Duodenal mucosa (tissue), 2 donors: ENCODE results near the gene PLXNB3.

Experiments
- H3K27ac ChIP-seq: one replicate; pipeline ENCODE4 v1.7.0; 2013; ENCODE audit warnings: low read depth, low read length
- H3K27me3 ChIP-seq, 2 donors: one replicate each; pipeline ENCODE4 v1.7.0; 2013; ENCODE audit warnings: low read length in 2 of 2, control low read depth in 1 of 2; ENCODE audit not compliant: insufficient read depth in 2 of 2, control insufficient read depth in 1 of 2
- H3K36me3 ChIP-seq, 2 donors: one replicate each; pipeline ENCODE4 v1.7.0; 2013; ENCODE audit warnings: low read length in 2 of 2, control low read depth in 1 of 2; ENCODE audit not compliant: insufficient read depth in 2 of 2, control insufficient read depth in 1 of 2
- H3K4me1 ChIP-seq, 2 donors: one replicate each; pipeline ENCODE4 v1.7.0; 2013; ENCODE audit warnings: low read length in 2 of 2, control low read depth in 1 of 2; ENCODE audit not compliant: insufficient read depth in 2 of 2, control insufficient read depth in 1 of 2
- H3K4me3 ChIP-seq, 2 donors: one replicate each; pipeline ENCODE4 v1.7.0; 2013; ENCODE audit warnings: low read length in 2 of 2, low read depth in 1 of 2
- H3K9ac ChIP-seq, 2 donors: one replicate each; pipeline ENCODE4 v1.7.0; 2013; ENCODE audit warnings: low read length in 2 of 2, low read depth in 1 of 2
- H3K9me3 ChIP-seq, 2 donors: one replicate each; pipeline ENCODE4 v1.7.0; 2013; ENCODE audit warnings: low read length in 2 of 2, control low read depth in 1 of 2; ENCODE audit not compliant: control insufficient read depth in 1 of 2

Gene PLXNB3

GRCh38 chrX:153763989-153764755 lies at the start of gene PLXNB3:
Gene PLXNB3, plus strand, starts transcription at chrX:153764249. Its CDS starts 1,287 bp downstream, at chrX:153765536.
- H3K4me3 ChIP-seq, result no peak within 1 kb of the TSS
- no peaks in the 10 kb centered on the region for H3K36me3 ChIP-seq
- H3K9ac ChIP-seq, result no peak within 1 kb of the TSS
- H3K27ac ChIP-seq, result no peak within 1 kb of the TSS
- no peaks in the 10 kb centered on the region for H3K9me3 ChIP-seq
- H3K4me1 ChIP-seq, result peaks cover 0 to 7% of the 10 kb centered on the region in 2 donors
- H3K27me3 ChIP-seq, result no peaks in the 10 kb centered on the region

GRCh38 chrX:153714256-153714655 lies 49.8 kb upstream of the PLXNB3 start:
- H3K27me3 ChIP-seq, result no peaks in the 10 kb centered on the region
- H3K9me3 ChIP-seq, result no peaks in the 10 kb centered on the region
- no peak overlapping the region for H3K27ac ChIP-seq
- no peak overlapping the region for H3K4me3 ChIP-seq
- peaks cover 15 to 47% of the 10 kb centered on the region in 2 donors for H3K36me3 ChIP-seq
- no peak overlapping the region for H3K9ac ChIP-seq
- H3K4me1 ChIP-seq, result no peaks in the 10 kb centered on the region

- H3K27me3 ChIP-seq, result no peaks in the 10 kb centered on the region
- peaks cover 5 to 6% of the 10 kb centered on the region in 2 donors for H3K4me1 ChIP-seq
- H3K36me3 ChIP-seq, result peaks cover 23 to 54% of the 10 kb centered on the region in 2 donors
- no peak overlapping the region for H3K9ac ChIP-seq
- H3K27ac ChIP-seq, result no peak overlapping the region
- H3K4me3 ChIP-seq, result no peak overlapping the region
- no peaks in the 10 kb centered on the region for H3K9me3 ChIP-seq
Measured at GRCh38 chrX:153717445-153717844, 46.6 kb upstream of the PLXNB3 start.

- peaks cover 23 to 47% of the 10 kb centered on the region in 2 donors for H3K36me3 ChIP-seq
- no peaks in the 10 kb centered on the region for H3K27me3 ChIP-seq
- no peak overlapping the region for H3K4me3 ChIP-seq
- no peaks in the 10 kb centered on the region for H3K9me3 ChIP-seq
- H3K9ac ChIP-seq, result no peak overlapping the region
- peaks cover 13 to 15% of the 10 kb centered on the region in 2 donors for H3K4me1 ChIP-seq
- H3K27ac ChIP-seq, result no peak overlapping the region
Measured at GRCh38 chrX:153719238-153719637, 44.8 kb upstream of the PLXNB3 start.

GRCh38 chrX:153719701-153720100 lies 44.3 kb upstream of the PLXNB3 start:
- Histone ChIP-seq H3K27ac (no peak overlapping the region), H3K4me3 (no peak overlapping the region), H3K9me3 (no peaks in the 10 kb centered on the region), H3K9ac (no peak overlapping the region), H3K36me3 (peaks cover 19 to 42% of the 10 kb centered on the region in 2 donors), H3K4me1 (peaks cover 13 to 15% of the 10 kb centered on the region in 2 donors), H3K27me3 (no peaks in the 10 kb centered on the region)

GRCh38 chrX:153722704-153723350 lies 41.2 kb upstream of the PLXNB3 start:
- Histone ChIP-seq H3K4me1 (peaks cover 31 to 42% of the 10 kb centered on the region in 2 donors), H3K27me3 (no peaks in the 10 kb centered on the region), H3K36me3 (peaks cover 11 to 29% of the 10 kb centered on the region in 2 donors), H3K27ac (no peak overlapping the region), H3K9me3 (no peaks in the 10 kb centered on the region), H3K4me3 (peak overlapping the region; percentile 69 to 70), H3K9ac (peak overlapping the region; percentile 63 to 76)

- peak overlapping the region; percentile 63 to 76 for H3K9ac ChIP-seq
- H3K36me3 ChIP-seq, result peaks cover 11 to 24% of the 10 kb centered on the region in 2 donors
- peak overlapping the region; percentile 78 for H3K27ac ChIP-seq
- no peaks in the 10 kb centered on the region for H3K9me3 ChIP-seq
- peaks cover 36 to 49% of the 10 kb centered on the region in 2 donors for H3K4me1 ChIP-seq
- H3K27me3 ChIP-seq, result no peaks in the 10 kb centered on the region
- H3K4me3 ChIP-seq, result peak overlapping the region; percentile 69 to 70
Measured at GRCh38 chrX:153723351-153724251, 40.4 kb upstream of the PLXNB3 start.

- H3K36me3 ChIP-seq, result peaks cover 6 to 16% of the 10 kb centered on the region in 2 donors
- H3K9me3 ChIP-seq, result no peaks in the 10 kb centered on the region
- H3K9ac ChIP-seq, result peak within 1 kb of the TSS; percentile 65 to 76
- H3K4me3 ChIP-seq, result peak within 1 kb of the TSS; percentile 69 to 70
- H3K27ac ChIP-seq, result peak within 1 kb of the TSS; percentile 78
- peaks cover 36 to 49% of the 10 kb centered on the region in 2 donors for H3K4me1 ChIP-seq
- H3K27me3 ChIP-seq, result no peaks in the 10 kb centered on the region
Measured at GRCh38 chrX:153724252-153725038, 39.6 kb upstream of the PLXNB3 start, which contains the start of the genes ABCD1 and BCAP31. Gene ABCD1, plus strand, starts transcription at chrX:153724856. Its CDS starts 411 bp downstream, at chrX:153725267. Gene BCAP31, minus strand, starts transcription at chrX:153724387. Its CDS starts 1,143 bp downstream, at chrX:153723244.
